Endometrium (tissue), 2 donors: ENCODE results near the gene PCMTD2.
"Not testable (repeated sequence)": the region's sequence is repeated elsewhere in the genome, so short reads cannot be mapped to it uniquely, and the experiment has no call there.

Source experiments
- FAIRE-seq: peaks from 2 replicates; lab custom pipeline; 2012; peaks lifted over from hg19 to GRCh38; lab: Jason Lieb, UNC
- donor health status: control.
- donor health status: control.

The PCMTD2 gene

DNA sequence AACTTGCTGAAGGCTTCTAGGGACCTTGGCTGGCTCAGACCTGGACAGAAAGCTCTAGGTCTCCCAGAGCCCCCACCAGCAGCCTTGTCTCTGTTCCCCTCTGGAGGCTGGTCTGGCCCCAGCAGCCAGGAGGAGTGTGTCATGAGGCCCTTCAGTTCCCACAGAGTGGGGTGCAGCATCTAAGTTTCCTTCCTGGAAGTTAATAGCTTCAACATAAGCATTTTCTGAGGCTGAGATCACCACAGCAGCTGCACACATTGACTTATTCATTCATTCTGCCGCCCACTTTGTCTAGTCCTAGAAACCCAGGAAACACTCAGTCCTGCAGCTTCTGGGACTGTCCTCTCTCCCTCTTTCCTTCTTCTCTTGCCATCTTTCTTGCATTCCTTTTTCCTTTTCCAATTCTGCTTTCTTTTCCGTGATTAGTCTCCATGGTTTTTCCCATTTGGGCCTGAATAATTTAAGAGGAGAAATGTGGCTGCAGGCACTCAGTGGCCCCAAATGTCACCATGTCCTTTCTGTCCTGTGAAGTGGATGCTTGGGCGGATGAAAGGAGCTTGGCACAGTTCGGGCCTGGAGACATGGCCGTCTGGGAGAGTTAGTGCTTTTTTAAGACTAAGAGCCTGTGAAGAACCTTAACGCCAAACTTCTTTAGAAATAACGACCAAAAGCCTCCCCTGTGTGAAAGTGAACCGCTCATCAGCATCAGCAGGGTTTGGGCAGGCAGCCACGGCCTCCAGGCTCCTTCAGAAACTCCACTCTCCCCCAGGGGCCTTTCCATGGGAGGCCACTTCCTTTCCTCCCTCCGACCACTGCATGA, 31.0 kb upstream of the PCMTD2 start:
- no peak for FAIRE-seq

GRCh38 chr20:64225171-64225595, 30.4 kb upstream of the PCMTD2 start:
- no peak for FAIRE-seq

GRCh38 chr20:64225828-64226598, 29.5 kb upstream of the PCMTD2 start:
- no peak for FAIRE-seq

GRCh38 chr20:64226686-64227580, 28.6 kb upstream of the PCMTD2 start:
- no peak for FAIRE-seq

GRCh38 chr20:64228086-64228653, 27.4 kb upstream of the PCMTD2 start:
- FAIRE-seq: no peak

- no peak for FAIRE-seq
Observed at GRCh38 chr20:64228751-64229506, 26.6 kb upstream of the PCMTD2 start.

GRCh38 chr20:64229507-64230061, 26.0 kb upstream of the PCMTD2 start:
- FAIRE-seq: no peak

DNA sequence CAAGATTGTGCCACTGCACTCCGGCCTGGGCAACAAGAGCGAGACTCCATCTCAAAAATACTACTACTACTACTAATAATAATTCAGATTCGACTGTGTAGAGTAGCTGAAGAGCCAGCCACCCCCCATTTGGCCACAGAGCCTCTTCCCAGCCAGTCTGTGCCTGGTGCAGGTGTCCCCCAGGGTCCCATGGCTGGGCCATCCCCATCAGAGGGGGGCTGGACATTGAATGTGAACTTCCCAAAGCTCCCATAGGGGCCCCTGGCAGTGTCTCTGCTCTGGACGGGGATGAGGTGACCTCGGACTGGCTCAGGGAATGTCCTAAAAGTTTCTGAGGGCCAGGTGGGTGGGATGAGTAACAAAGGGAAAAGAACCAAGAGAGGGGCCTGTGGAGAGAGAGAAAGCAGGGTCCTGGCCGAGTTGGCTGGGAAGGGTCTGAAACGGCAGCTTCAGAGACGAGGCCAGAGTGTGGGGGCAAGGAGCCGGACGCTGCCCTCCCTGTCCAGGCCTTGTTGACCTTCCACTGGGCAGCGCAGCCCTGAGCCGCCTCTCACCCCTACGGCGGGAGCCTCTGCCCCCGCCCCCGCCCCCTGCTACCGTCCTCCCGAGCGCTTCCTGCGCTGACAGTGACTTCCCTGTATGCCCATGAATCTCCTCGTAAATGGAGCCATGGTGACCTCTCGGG, 24.9 kb upstream of the PCMTD2 start:
- FAIRE-seq: no peak

- no peak for FAIRE-seq
Observed at GRCh38 chr20:64231621-64232550, 23.7 kb upstream of the PCMTD2 start.

GRCh38 chr20:64232794-64233193, 22.8 kb upstream of the PCMTD2 start:
- no peak for FAIRE-seq

- no peak for FAIRE-seq
Observed at GRCh38 chr20:64233725-64234124, 21.8 kb upstream of the PCMTD2 start.

- FAIRE-seq: no peak
Observed at GRCh38 chr20:64234291-64234791, 21.2 kb upstream of the PCMTD2 start.

DNA sequence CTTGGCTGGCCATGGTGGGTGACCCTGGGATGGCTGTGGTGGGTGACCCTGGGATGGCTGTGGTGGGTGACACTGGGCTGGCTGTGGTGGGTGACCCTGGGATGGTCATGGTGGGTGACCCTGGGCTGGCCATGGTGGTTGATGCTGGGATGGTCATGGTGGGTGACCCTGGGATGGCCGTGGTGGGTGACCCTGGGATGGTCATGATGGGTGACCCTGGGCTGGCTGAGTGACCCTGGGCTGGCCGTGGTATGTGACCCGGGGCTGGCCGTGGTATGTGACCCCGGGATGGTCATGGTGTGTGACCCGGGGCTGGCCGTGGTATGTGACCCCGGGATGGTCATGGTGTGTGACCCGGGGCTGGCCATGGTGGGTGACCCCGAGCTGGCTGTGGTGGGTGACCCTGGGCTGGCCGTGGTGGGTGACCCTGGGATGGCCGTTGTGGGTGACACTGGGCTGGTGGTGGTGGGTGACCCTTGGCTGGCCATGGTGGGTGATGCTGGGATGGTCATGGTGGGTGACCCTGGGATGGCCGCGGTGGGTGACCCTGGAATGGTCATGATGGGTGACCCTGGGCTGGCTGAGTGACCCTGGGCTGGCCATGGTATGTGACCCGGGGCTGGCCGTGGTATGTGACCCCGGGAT, 20.5 kb upstream of the PCMTD2 start:
- FAIRE-seq: not testable (repeated sequence)

- FAIRE-seq: no peak
Observed at GRCh38 chr20:64236137-64237088, 19.1 kb upstream of the PCMTD2 start.

GRCh38 chr20:64237316-64237715, 18.2 kb upstream of the PCMTD2 start:
- no peak for FAIRE-seq

DNA sequence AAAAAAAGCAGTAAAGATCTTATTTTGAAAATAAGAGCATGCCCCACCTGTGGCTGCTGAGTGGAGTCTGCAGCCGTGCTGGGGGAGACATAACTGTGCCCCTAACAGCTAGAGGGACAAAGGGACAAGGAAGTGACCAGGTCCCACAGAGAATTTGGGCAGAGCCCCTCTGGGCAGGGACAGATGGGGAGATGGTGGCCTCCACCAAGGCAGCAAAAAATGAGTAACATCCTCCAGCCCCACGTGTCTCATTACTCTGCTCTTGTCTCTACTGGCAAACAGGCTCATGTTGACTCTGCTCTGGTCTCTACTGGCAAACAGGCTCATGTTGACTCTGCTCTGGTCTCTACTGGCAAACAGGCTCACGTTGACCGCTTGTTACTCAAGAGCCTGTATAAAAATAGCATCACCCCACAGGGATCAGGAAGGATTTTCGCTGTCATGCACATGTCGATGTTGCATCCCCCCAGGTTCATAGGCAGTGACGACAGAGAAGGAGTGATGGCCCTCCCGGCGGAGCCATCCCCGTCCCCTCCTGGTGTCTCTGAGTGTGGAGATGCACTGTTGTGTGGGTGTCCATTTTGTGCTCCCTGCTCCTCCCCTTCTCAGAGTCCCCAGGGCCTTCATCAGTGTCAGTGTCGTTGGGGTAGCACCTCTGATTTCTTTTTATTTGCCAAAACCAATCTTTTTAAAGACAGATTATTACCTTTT, 17.3 kb upstream of the PCMTD2 start:
- no peak for FAIRE-seq
